ENCODE results near the gene TOMM7.
A peak's percentile ranks its signal among the peaks of the same experiment; 100 is the strongest.
"Not testable (repeated sequence)": the region's sequence is repeated elsewhere in the genome, so short reads cannot be mapped to it uniquely, and the experiment has no call there.

Gene TOMM7

DNA sequence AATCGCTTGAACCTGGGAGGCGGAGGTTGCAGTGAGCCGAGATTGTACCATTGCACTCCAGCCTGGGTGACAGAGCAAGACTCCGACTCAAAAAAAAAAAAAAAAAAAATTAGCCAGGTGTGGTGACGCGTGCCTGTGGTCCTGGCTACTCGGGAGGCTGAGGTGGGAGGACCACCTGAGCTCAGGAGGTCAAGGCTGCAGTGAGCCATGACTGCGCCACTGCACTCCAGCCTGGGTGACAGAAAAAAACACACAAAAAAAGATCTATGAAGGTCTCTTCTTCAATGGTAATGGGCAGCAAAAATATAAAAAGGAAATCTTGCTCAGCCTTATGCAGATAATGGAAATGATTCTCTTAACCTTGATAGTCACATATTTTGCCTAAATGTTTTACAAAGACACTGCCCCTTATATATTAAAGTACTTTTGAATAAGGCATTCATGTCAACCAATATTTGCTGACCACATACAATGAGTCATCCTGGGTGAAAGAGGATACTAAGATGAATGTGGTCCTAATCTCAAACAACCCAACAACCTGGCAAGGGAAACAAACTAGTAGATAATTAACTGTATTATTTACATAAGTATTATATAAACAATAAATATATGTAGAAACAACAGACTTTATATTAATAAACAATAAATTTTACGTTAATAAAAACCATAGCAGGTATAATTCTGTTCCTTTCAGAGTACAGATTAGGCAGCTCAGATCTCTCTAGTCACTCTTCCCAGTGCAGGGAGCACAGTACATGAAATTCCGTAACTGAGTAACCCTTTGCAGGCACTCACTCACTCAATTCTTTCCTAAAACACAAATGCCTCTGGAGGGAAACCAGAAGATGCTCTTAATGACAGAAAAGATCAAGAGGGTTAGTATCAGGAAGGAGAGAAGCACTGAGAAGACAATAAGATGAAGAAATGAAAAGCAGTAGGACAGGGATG is 8.1 kb downstream of the TOMM7 start:
- no peak for DNase-seq

DNA sequence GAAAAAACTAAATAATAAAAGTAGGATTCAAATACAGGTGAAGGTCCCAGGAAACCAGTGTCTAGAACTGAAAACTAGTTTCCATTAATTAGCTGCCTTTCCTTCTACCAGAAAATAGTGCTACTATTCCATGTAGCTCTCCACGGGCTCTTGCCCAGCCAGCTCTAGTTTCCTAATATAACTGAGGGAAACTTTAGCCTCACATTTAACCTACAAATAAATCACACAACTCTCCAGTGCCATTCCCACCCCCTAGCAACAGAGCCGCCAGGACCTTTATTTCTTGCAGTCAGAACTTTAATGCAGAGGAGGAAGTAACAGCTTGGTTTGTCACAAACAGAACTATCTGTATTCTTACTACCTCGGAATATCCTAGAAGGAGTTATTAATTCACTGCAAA is 10.3 kb downstream of the TOMM7 start:
- DNase-seq = no peak

- no peak for DNase-seq
Observed at GRCh38 chr7:22811746-22812280, 10.8 kb downstream of the TOMM7 start.

DNA sequence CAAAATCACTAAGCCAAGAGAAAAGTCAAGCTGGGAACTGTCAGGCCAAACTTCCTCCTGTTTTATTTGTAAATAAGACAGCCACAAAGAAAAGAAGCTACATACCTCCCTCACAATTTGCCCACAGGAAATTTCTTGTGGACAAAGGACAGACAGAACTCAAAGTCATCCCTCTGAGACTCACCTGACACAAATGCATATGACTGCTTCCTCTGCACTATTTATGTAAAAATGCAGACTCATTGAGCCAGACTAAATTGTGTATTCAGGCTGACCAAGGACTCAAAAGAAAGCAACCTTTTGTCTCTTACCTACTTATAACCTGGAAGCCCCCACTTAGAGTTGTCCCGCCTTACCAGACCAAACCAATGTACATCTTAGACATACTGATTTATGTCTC is 11.8 kb downstream of the TOMM7 start:
- no peak for DNase-seq

GRCh38 chr7:22809902-22810642 is 12.6 kb downstream of the TOMM7 start:
- no peak for DNase-seq

GRCh38 chr7:22808140-22808539 is 14.5 kb downstream of the TOMM7 start:
- DNase-seq = no peak

DNA sequence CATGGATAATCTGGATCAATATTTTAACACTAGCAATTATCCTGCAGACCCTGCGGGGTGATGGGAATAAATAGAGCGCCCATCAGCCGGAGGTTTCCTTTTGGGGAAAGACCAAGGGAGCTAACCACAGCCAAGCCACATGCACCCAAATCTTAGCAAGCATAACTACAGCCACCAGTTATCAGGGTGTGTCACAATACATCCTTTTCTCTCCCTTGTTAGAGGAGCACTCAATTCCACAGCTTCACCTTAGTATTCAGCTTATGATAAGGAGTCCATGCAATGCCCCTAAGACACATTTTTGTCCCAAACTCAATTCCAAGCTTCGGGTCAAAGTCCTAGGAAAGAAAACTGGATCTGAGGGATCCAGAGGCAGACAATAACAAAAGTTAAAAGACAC is 15.9 kb downstream of the TOMM7 start:
- no peak for DNase-seq

- no peak for DNase-seq
Observed at GRCh38 chr7:22805227-22805626, 17.4 kb downstream of the TOMM7 start.

GRCh38 chr7:22802831-22803230 is 19.8 kb downstream of the TOMM7 start:
- not testable (repeated sequence) for DNase-seq

DNA sequence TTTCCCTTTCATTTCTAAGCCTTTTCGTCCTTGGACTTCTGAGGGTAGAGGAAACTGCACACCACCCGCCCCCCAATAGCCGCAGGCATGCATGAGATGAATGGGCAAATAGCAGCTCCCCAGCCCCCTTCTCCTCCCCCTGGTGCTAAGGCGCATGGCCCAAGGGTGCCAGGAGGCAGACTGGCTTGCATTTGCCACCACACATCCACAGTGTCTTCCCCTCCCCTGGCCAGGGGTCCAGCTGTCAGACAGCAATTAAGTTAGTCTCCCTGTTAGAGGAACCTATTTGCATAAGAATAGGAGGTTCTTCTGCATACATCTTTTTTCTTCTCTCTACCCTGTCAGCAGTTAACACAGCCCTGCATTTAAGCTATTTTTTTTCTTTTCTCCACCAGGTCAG is 20.2 kb downstream of the TOMM7 start:
- DNase-seq = no peak

DNA sequence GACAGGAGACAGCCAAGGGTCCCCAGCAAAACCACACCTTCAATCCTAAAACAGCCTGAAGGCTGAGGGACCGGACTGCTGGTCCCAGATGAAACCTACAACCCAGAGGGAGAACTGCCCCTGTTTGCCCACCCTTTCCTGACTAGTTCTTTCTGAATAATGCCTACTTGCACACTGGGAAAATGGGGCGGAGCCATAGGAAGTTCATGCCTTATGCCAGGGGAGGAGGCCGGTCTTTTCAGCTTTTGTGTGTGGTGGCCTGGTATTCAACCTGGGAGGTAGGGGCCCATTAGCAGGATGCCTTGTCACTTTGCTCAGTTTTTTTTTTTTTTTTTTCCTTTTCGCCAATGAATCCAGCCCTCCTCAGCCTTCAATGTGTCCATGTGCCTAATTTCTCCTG is 20.7 kb downstream of the TOMM7 start:
- DNase-seq = no peak

DNA sequence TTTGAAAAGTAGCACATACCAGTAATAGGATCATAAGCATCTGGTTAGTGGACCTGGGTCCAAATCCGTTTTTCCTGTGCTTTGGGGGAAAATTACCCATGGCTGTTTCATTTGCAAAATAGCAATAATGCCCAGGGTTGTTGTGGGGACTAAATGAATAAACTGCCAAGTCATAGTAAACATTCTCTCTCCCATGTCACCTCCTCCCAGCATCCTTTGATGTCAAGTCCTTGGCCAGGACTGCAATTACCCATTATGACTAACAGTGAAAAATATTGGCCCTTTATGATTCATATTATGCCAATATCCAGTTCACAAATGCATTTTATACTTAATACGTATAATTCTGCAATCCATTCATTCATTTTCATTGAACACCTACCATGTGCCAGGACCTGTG is 23.0 kb downstream of the TOMM7 start:
- no peak for DNase-seq

GRCh38 chr7:22793593-22794462 is 28.8 kb downstream of the TOMM7 start:
- DNase-seq = no peak

DNA sequence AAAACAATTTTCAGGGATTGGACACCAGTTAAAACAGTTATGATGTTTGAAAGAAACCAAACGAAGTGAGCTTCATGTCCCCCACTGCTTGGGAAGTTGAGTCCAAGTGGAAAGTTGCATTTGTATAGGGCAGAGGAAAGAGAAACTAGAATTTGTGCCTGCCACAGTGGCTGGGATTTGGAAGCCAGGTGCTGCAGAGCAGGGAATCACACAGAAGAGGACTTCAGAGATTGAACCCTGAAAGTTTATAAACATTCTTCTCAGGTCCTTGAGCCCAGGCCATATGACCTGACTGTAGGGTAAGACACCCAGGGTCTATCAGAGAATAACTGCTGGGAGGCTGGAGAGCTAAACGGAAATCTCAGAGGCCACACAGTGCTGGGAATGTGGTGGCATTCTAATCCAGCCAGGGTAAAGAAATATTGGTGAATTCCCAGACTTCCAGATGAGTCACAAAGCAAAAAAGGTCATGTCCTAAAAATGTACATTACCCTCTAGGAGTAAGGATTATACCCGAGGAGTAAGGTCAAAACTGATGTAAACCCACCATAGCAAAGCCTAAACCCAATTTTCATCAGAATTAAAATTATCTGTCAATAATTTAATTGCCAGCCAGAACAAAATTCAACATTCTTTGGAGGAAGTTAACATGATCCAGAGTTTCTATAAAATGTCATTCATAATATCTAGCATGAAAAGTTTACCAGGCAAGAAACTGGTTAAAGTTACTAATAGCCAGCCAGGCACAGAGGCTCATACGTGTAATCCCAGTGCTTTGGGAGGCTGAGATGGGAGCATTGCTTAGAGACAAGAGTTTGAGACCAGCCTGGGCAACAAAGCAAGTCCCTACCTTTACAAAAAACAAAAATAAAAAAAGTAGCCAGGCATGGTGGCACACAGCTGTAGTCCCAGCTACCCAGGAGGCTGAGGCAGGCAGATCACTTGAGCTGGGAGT is 31.2 kb downstream of the TOMM7 start:
- no peak for DNase-seq

DNA sequence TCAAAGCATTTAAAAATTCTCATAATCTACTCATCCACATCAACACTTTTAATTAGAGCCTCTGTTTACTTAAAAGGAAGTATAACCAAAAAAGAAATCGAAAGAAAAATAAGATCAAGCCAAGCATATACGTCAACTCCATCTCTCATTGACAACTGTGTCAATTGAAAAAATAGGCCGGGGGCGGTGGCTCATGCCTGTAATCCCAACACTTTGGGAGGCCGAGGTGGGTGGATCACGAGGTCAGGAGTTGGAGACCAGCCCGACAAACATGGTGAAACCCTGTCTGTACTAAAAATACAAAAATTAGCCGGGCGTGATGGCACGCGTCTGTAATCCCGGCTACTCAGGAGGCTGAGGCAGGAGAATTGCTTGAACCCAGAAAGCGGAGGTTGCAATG is 32.0 kb downstream of the TOMM7 start:
- not testable (repeated sequence) for DNase-seq

- DNase-seq = no peak
Observed at GRCh38 chr7:22787951-22788350, 34.7 kb downstream of the TOMM7 start.

DNA sequence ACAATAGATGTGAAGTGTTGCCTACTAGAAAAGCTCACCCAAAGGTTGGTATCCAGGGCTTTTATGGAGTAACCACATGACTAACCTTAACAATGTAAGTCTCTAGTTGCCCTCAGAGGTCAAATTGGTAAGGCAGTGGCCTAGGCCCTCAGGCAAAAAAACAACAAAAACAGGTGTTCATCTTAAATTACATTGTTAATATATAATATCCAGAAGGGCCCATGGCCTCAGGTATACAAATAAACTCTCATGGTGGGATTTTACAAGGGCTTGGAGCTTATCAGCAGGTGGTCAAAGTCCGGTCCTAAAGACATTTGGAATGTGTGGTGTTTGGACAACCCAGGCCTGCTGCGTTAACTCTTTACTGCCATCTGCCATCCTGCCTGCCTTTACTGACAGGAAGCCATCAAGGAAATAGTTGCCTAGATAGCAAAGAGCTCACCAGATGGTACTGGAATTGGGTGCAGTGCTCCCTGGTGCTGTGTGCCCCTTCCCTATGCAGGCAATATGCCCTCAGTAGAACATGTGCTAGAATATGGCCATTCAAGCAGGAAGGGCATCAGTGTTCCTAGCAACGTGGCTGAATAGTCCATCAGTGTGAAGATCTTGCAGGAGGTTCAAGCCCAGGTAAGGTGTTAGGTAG is 36.2 kb downstream of the TOMM7 start:
- no peak for DNase-seq

GRCh38 chr7:22784346-22784745 is 38.3 kb downstream of the TOMM7 start:
- DNase-seq = no peak

- DNase-seq = no peak
Observed at GRCh38 chr7:22783421-22783820, 39.2 kb downstream of the TOMM7 start.

DNA sequence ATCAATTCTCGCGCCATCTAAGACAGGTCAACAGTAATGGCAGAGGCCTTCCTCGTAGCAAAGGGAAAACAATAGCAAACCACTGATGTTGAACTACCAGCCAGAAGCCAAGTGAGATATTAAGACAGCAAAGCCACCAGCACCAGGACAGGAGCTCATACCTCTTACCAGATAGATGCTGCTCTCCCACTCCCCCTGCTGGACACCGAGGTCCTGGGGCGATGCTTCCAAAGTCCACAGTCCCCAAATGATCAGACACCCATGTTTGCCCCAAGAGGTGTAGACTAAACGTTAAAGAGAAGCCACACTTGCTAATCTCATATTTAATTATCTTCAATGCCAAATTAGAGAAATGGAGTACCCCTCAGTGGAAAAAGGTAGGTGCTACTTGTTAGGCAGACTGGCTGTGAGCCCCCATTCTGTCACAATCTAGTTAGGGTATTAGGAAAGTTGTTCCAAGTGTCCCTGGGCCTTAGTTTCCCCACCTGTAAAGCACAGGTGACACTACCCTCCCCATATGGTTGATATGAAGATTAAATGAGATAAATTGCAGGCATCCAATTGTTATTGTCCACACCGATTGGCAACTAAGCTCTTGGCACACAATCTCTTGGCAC is 39.9 kb downstream of the TOMM7 start:
- peak; percentile 16 for DNase-seq

All from NCI-H1105 treated with DMSO at 0.1 percent for 48 hours (cell line).